ENCODE results near the gene YARS1. TPM values are rescaled to one million over a fixed set of nuclear protein-coding genes. Genes with fewer than 3 reads are reported as not detected.

YARS1 gene
- total RNA-seq (2014; rRNA removed; shearing (Covaris generic)): 136 and 168 TPM in 2 replicates

GRCh38 chr1:32817159-32817814 lies at the start of gene YARS1, which contains the start of gene S100PBP:
TSS of gene YARS1 (minus strand) at chr1:32817358. CDS start at chr1:32817244, 114 bp downstream.
TSS of gene S100PBP (plus strand) at chr1:32817653. CDS start at chr1:32826100, 8,447 bp downstream.
- peak; percentile 98 for DNase-seq (ENCODE audit: low spot score)

GRCh38 chr1:32865639-32866405 lies 48.7 kb upstream of the YARS1 start:
- DNase-seq (ENCODE audit: low spot score): no peak

- no peak for DNase-seq (ENCODE audit: low spot score)
Observed at GRCh38 chr1:32864375-32865019, 47.3 kb upstream of the YARS1 start.

- DNase-seq (ENCODE audit: low spot score): no peak
Observed at GRCh38 chr1:32863881-32864245, 46.7 kb upstream of the YARS1 start.

- no peak for DNase-seq (ENCODE audit: low spot score)
Observed at GRCh38 chr1:32863218-32863880, 46.2 kb upstream of the YARS1 start.

GRCh38 chr1:32861904-32862695 lies 44.9 kb upstream of the YARS1 start:
- DNase-seq (ENCODE audit: low spot score): no peak

GRCh38 chr1:32860566-32860965 lies 43.4 kb upstream of the YARS1 start:
- DNase-seq (ENCODE audit: low spot score): no peak

- DNase-seq (ENCODE audit: low spot score): no peak
Observed at GRCh38 chr1:32859915-32860314, 42.8 kb upstream of the YARS1 start.

- no peak for DNase-seq (ENCODE audit: low spot score)
Observed at GRCh38 chr1:32858791-32859190, 41.6 kb upstream of the YARS1 start.

- DNase-seq (ENCODE audit: low spot score): no peak
Observed at GRCh38 chr1:32858136-32858535, 41.0 kb upstream of the YARS1 start.

- no peak for DNase-seq (ENCODE audit: low spot score)
Observed at GRCh38 chr1:32855861-32856617, 38.9 kb upstream of the YARS1 start.

- DNase-seq (ENCODE audit: low spot score): no peak
Observed at GRCh38 chr1:32848354-32849063, 31.4 kb upstream of the YARS1 start.

GRCh38 chr1:32831878-32832277 lies 14.7 kb upstream of the YARS1 start:
- no peak for DNase-seq (ENCODE audit: low spot score)

GRCh38 chr1:32830092-32830852 lies 13.1 kb upstream of the YARS1 start:
- DNase-seq (ENCODE audit: low spot score): no peak

GRCh38 chr1:32828341-32828740 lies 11.2 kb upstream of the YARS1 start:
- DNase-seq (ENCODE audit: low spot score): no peak

- no peak for DNase-seq (ENCODE audit: low spot score)
Observed at GRCh38 chr1:32825181-32825580, 8.0 kb upstream of the YARS1 start.

- DNase-seq (ENCODE audit: low spot score): no peak
Observed at GRCh38 chr1:32818804-32819541, 1.8 kb upstream of the YARS1 start.

Data from H4 (cell line).